Renal cortex interstitium (tissue), 11 donors: ENCODE measurements around the gene MORC1. TPM values are rescaled to one million over a fixed set of nuclear protein-coding genes. Genes with fewer than 3 reads are reported as not detected.
A peak's percentile ranks its signal among the peaks of the same experiment; 100 is the strongest.
"Not testable (repeated sequence)": the region's sequence is repeated elsewhere in the genome, so short reads cannot be mapped to it uniquely, and the experiment has no call there.

Experiments
- DNase-seq, 11 donors: peaks; one replicate each; pipeline ENCODE4 v3.0.0-alpha.2; 2013; ENCODE audit warnings: low read depth in 9 of 11, low spot score in 4 of 11; ENCODE audit errors: extremely low read depth in 1 of 11
- polyA plus RNA-seq, 3 donors: library from polyadenylated mRNA; unstranded; fragments of 120-200 nt; gene quantifications; one replicate each; pipeline ENCODE4 v1.2.1, GENCODE V29; 2013; ENCODE audit not compliant: insufficient read length in 3 of 3

The MORC1 gene
- polyA plus RNA-seq, 3 donors = 0.57 to 0.78 (median 0.59) TPM

DNA sequence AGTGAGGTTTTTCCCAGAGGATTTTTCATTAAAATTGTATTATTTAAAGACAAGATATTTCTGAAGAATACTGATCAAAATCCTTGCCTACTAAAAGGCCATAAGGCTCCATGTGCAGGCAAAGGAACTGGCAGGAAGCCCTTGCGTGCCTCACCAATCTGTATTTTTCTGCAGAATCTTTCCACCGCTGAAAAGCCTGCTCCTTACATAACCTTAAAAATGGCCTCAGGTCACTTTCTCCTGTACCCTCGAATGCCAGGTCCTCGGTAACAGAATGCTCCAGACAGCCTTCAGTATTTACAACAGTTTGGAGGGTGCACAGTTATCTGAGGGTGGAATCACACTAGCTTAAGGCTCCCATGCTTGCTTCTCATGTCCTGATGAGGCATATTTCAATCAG is 3.2 kb downstream of the MORC1 start:
- no peak for DNase-seq

DNA sequence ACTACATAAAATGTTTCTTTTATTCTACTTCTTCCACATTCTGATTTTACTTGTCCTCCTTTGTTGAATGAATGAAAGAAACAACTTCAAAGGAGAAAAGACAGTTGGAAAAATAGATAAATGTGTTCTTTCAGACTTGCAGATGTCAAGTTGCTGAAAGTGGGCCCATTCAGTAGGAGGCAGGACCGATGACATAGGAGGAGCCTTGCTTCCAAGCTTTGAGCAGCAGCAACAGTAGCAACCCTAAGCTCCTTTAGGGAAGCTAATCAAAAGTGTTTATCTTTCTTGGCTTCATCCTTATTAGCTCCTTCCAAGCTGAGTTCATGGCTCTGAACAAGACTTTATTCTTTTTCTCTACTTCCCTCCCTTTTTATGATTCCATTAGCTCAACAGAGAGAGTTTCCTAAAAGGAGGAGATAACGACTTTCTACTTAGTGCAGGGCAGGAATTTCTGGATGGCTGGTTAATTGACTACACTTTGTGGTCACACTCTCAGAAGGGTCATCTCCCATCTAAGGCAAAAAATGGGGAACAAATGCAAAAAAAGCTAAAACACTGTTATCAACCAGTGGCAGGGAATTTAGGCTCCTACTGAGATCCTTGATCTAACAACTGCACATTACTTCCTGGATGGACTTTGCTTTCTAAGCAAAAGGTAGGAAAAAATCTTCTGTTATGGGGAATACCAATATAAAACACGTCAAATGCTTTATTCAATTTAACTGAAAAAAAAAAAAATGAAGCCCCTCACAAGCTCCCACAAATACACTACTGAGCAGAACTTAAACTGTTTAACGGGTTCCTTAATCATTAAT is 4.8 kb downstream of the MORC1 start:
- no peak for DNase-seq

DNA sequence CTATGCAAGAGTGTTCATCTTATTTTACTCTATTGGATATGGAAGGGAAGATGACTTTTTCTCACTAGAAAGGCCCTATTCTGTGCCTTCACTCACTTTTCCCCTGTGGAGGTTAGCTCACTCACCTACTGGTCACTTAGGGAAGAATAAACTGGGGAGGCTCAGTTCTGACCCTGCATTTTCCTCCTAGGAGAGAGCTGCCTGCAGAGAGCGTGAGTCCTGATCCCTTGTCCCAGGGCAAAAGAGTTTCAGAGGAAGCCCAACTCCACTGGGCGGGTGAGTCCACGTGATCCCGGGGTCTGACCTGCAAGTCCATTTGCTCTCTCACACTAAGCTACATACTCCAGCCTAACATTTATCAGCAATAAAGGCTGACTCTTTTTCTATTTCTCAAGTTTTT is 8.4 kb downstream of the MORC1 start:
- DNase-seq = no peak

DNA sequence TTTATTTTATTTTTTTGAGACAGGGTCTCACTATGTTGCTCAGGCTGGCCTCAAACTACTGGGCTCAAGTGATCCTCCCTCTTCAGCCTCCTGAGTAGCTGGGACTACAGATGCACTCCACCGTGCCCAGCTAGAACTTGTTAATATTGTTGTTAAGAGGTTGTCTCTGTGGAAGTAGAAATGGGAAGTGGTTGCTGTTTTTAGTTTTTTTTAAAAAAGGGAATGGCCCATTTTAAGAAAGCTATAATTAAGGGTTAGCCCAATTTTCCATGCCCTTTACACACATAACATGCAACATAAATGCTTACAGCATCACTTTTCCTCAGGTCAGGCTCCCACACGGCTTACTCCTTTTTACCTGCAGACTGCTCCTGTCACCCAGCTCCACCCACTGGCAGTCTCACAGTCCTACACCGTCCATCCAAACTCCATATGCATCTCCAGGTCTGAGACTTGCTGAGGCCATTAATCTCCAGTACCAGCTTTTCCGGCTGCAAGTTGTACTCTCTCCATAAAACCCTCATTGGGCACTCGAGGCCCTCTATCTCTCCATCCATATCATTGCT is 19.8 kb downstream of the MORC1 start:
- DNase-seq = no peak

DNA sequence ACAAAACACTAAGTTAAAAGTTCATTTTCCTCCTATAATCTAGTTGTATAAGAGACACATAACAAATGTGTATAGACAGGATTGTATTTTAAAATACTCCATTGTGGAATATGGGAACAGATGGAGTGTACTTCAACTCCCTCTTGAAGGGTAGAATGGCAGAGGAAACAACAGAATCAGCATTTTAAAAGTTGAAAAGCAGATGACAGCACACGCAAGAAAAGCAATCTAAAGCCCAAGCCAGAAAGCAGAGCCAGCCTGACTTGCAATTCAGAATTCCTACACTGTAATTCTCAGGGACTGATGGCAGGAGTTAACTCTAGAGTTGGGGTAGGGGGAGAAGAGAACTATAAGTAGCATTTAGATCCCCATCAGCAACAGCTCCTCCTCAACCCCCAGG is 22.8 kb downstream of the MORC1 start:
- DNase-seq = no peak

DNA sequence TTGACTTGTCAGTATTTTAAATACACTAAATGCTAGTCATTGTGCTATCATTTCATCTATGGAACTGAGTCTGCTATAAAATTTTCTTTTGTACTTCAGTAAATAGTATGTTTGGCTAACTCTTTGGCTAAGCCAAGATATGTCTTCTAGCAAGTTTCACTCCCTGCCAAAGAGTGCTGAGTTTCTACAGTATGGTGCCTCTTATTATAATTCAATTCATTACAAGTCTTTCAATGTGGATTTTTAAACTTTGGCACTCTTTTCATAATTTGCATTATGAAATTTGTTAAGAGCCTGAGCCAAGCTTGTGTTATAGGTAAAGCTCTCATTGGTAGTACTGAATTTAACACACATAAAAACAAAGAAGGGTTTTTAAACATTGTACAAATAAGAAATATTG is 24.4 kb downstream of the MORC1 start:
- DNase-seq = no peak

DNA sequence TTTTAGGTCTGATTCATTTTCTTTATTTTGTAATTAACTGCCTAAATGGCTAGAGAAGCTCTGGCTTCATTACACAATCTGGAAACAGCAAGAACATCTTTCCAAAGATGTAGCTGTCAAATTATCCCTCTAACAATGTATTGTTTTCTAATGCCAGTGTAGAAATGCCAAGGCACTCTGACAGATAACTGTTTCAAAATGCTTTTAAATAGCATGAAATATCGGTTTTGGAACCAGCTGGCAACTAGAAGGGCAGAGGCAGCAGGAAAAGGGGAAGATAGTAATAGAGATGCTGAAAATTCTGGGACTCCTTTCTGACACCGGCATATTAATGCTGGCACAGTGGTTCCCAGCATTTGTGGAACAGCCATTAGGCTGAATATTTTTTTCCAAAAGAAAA is 26.1 kb downstream of the MORC1 start:
- no peak for DNase-seq

DNA sequence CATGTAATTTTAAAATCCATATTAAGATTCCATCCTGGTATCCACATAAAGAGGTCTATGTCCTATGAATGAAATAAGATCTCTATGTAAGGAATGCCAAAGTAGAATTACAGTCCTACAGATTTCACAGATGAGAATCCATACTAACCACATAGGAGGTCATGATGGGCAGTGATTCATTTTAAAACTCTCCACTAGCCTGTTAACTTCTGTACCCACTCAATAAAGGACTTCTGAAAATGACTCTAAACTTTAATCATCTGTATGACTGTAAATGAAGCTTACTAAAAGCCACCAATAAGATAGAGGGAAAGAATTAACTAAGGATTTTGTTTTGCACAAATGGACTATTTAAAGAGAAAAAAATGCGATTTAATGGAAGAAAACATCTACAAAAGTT is 28.7 kb downstream of the MORC1 start:
- no peak for DNase-seq

DNA sequence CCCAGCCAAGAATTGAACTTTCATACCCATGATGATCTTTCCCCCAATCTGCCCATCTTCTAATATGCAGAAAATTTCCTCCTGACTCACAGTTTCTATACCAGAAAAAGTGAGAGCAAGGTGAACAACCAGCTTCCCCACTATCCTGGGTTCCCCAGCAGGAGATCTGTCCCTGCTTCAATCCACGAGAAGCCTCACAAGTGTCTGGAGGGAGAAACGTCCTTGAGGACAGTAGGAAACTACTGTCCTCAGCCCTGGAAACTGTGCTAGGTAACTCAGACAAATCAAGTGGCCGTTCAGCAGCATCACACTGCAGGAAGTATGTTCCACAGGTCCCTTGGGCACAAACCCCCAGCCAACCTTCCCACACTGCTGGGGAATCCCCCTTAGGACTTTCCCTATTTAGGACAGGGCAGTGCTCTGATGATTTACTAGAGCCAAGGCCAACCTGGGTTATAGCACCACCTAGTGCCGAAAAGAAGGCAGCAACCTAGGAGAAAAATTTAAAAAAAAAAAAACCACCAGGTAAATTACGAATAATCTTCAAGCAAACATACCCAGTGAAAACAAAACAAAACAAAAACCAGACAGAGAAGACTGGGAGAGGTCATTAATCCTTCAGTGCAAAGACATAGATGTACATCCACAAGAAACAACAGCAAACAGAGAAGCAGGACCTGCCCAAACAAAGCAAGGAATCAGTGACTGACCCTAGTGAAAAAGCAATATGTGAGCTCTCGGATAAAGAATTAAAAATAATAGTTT is 36.0 kb downstream of the MORC1 start:
- no peak for DNase-seq

DNA sequence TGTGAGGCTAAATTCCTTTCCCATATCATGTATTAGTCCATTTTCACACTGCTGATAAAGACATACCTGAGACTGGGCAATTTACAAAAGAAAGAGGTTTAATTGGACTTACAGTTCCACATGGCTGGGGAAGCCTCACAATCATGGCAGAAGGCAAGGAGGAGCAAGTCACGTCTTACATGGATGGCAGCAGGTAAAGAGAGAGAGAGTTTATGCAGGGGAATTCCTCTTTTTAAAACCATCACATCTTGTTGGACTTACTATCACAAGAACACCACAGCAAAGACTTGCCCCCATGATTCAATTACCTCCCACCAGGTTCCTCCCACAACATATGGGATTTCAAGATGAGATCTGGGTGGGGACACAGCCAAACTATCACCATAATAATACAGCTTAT is 37.8 kb downstream of the MORC1 start:
- not testable (repeated sequence) for DNase-seq

DNA sequence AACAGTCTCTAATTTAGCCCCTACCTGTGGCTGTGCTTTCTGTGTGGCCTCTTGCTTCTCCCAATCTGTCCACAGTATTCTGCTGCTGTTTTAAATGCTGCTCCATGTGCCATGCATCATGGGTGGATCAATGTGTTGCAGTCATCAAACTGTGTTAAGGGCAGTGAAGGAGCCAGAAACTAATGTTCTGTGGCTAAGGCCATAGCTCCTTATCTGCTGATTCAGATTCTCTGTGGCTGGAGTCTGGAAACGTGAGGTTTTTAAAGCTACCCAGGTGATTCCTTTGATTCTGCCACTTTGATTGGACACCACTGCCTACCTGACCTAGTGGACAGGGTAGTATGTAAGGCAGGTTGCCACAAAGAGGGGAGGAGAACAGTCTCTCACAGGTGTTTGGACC is 44.8 kb downstream of the MORC1 start:
- no peak for DNase-seq

DNA sequence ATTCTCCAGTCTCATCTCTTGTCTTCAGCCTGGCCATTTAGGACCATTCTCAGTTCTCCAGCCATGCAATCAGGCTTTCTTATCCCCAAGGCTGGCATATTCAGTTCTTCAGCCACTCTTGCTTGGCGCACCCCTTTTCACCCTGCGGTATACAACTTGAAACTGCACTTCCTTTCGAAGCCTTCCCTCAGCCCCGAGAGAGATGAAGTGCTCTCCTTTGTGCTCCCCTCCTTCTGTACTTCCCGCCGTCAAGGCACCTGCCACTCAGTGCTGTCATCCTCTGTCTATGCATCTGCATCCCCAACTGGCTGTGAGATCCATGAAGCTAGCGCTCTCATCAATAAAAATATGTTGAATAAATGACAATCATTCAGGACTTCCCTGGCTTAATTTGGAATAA is 45.7 kb downstream of the MORC1 start:
- no peak for DNase-seq

DNA sequence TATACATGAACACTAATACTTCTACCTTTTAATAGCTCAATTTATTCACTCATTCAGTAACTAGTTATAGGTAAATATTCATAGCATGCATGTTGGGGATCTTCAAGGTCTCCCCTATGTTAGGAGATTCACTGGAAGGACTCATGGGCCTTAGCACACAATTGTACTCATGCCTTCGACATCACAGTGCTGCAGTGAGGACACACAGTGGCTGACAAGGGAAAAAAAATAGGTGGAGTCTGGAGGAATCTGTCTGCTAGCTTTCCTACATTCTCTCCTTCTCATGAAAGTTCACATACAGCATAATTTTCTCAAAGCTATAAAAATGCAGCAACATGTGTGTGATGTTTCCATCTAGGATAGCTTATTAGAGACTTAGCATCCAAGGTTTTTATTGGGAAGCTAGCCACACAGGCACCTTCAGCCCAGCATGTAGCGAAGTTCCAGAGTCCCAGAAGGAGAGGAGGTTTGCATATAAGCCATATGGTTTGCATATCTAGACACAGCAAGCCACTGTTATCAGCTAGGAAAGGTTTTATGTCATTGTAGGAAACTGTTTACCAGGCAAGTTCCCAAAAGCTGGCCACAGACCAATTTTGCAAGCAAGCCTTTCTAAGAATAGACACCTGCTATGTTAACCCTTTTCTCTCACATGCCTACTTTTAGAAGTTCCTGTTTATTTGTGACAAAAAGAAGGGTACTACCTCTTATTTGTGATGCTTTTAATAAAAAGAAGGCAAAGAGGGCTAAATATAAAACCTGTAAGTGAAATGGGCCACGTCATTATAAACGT is 46.4 kb downstream of the MORC1 start:
- DNase-seq = peak in 1 of 11 donors; percentile 15

DNA sequence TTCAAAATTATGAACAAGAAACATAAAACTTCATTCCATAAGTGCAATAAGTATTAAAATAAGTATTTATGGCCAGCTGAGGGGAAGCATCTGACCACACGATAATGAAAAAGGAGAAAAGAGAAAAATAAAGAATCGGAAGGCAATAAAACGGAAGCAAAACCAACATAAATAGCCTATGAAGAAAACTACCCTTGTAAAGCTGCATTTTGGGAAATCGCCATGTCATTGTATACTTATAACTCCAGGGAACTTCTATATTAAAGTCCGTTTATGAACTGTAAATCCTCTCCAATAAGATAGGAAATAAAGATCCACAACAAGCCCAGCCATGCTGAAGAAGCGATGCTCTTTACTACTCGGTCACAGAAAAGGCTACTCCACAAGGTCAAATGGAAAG is 47.7 kb downstream of the MORC1 start:
- peak in 3 of 11 donors; percentile 6 to 29 (median 22) for DNase-seq

DNA sequence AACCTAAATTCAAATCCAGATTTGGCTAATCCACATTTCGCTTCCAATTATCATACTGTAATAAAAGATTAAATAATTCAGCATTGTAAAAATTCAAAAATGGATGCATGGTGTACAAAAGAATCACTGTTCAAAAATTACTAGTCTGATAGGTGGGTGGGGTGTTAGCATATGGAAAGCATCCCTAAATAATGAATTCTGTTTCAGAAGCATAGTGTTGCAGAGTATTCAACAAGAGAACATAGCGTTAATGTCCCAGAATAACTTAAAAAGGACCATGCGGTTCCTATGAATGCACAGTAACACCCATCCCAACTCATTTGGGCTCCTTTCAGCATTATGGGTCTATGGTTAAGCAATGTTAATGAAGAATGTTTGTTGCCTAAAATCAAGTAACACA is 51.1 kb downstream of the MORC1 start:
- no peak for DNase-seq

DNA sequence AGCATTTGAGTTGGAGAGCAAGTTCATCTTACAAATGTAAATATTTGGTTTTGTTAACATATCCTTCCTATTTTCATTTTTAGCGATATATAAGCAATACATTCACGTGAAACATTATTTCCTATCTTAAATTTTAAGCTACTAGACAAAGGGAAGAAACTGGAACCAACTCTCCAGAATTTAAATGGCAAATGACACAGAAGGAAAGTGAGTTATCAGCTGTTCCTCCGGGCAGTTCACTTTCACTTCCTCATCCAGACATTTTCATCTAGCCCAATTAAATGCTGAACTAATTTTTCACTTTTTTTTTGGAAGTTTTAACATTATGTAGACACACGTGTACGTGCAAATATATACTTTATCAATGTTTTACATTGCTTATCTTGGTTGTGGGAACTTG is 58.7 kb downstream of the MORC1 start:
- DNase-seq = no peak

DNA sequence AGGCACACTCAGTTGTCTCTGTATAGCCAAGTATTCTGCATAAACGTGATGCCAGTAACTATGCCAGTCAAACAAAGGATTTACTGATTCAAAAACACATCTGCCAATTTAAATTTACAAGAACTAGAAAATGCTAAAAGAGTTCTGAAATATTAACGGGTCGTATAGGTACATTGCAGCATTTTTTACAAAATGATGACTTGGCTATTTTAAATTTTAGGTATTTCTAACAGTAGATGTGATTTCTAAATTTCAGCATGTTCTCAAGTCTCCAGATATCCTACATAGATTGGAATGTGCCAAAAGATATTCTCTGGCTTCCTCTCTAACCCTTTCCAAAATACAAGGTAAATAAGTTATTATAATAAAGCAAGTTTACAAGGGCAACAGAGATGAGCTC is 60.3 kb downstream of the MORC1 start:
- no peak for DNase-seq

DNA sequence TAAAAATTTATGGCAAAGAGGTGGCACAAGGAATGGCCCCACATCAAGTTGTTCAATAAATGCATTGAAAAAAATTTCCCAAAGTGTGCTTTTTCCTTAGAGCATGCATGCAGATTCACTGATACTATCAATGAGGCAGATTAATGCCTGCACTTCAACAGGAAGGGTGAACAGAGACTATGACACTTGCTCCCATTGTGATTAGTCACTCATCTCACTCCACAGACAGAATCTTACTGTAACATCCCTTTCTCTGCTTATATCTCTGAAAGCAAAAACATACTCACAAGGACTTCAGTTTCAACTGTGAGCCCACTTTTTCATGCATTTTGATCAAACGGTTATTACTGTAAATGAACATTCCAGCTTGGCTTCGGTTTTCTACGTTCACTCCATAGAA is 60.9 kb downstream of the MORC1 start:
- DNase-seq = no peak

DNA sequence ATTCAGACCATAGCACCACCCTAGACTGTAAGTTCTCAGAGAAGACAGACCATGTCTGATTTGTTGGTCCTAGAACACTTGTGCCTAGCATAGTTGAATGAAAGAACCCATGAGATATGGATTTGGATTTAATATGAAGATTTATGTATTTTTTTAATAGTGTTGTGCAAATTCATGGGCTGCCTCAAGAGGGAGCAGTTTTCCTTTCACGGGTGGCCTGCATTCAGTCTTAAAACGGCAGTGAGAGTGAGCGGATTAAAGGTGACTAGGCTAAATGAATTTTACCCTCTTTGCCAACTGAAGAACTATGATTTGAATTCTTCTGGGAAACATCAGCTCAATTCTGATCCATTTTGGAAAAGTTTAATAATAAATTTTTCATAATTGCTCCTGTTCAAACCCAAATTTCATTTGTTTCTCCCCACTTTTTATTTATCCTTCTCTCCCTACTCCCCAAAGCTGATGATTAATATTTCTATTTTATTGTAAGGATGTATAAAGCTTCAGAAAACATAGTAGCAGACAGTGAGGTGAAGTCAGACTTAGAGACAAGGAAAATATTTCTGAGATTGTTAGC is 67.3 kb downstream of the MORC1 start:
- DNase-seq = no peak
